Measurements from ENCODE around the gene MAN2A2. TPM values are rescaled to one million over a fixed set of nuclear protein-coding genes. Genes with fewer than 3 reads are reported as not detected.
"Not testable (repeated sequence)": the region's sequence is repeated elsewhere in the genome, so short reads cannot be mapped to it uniquely, and the experiment has no call there.

MAN2A2 gene
- total RNA-seq, 2 experiments from 2014 or later, result 91.2 to 98.1 TPM

DNA sequence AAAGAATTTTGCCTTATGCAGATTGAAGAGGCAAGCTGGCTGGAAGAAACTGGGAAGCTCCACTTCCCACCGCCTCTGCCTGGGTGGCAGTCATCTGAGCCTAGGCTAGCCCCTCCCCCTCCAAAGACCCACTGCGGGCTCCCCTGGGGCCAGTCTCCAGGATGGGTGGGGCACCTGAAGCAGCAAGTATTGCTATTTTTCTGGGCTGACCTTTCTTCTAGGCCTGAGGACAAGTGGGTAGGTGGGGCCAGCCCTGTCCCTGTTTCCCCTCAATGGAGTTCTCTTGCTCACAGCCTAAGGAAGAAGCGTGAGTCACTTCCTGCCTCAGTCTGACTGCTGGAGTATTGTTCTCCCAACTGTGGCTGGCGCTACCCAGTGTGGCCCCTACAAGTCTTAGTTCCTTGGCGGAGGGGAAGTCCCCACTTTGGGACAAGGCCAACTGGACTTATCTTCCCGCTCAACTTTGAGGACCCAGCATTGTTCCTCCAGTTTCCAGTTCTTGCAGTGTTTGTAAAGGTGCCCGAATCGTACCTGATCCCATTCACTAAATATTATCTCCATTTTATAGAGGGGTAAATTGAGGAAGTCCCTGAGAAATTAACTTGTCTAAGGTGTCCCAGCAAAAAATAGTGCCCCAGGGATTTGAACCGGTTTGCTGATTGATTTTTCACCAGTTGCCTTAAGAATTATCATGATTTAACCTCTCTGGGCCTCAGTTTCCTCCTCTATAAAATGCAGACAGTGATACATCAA, 33.3 kb upstream of the MAN2A2 start:
- POLR2A ChIA-PET, result interaction anchor here (0.6 to 2.4 kb wide), 5 partner anchors 15 to 484 kb away, joined by 3 to 12 read pairs (median 7); no protein-coding TSS in a partner anchor
- CTCF ChIA-PET, result no interaction called here

DNA sequence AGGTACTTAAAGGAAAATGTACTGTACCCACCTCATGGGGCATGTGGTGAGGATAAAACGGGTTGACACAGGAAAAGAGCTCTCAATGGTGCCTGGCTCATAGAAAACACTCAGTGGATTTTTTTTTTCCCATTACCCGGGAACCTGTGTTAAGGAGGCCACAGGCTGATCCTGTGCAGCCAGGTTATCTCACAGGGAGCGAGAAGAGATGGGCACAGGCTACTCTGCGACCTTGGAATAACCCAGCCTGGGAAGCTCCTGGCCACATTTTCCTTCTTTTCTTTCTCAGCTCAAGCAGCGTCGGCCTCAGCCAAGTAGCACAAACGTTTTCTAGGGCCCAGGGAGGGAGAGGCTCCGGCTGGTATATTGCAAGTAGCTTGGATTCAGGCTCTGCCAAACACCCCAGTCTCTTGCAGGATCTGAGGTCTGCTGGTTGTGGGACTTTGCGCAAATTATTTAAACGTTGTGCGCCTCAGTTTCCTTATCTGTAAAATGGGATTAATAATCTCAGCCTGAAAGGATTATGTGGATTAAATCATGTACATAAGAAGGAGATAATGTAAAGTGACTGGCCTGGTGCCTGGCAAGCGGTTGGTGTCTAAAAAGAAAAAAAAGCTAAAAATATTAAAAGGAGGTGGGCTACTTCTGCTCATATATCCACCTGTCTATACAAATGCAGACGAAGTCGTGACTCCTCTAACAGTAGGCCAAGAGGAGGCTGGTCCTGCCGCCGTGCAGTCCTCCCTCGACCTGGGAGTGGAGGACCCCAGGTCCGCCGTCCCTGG, 32.6 kb upstream of the MAN2A2 start:
- CTCF ChIA-PET, result no interaction called here

DNA sequence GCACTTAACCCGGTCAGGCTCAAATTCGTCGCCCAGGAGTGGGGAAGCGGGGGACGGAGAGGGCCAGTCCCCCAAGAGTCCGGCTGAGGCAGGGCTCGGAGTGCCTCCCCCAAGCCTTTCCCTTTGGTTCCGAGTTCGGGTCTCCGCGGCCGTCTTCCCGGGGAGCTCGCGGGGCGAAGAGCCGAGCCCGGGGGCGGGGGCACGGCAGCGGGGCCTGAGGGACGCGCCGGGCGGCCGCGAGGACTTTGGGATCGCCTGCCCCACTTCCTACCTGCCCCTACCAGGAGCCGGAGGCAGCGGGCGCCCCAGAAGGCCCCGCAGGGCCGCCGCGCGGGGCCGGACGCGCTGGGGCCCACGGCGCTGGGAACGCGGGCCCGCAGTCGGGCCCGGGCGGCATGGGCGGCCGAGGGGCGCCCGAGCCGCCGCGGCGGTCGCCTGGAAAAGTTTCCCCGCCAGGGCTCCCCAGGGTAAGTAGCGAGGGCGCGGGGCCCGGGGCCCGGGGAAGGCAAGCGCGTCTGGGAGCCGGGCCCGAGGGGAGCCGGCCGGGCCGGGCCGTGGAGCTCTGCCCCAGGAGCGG, 31.9 kb upstream of the MAN2A2 start:
- POLR2A ChIA-PET, result interaction anchor here (0.6 to 2.4 kb wide), 4 partner anchors 32 to 64 kb away, joined by 3 to 12 read pairs (median 4); partner anchors contain the start of genes MAN2A2 and UNC45A
- CTCF ChIA-PET, result no interaction called here

More for the DNA sequence above, 32.6 kb upstream of the MAN2A2 start:
- POLR2A ChIA-PET, result interaction anchor here (0.6 to 2.4 kb wide), 6 partner anchors 14 to 484 kb away, joined by 3 to 12 read pairs (median 6); no protein-coding TSS in a partner anchor

DNA sequence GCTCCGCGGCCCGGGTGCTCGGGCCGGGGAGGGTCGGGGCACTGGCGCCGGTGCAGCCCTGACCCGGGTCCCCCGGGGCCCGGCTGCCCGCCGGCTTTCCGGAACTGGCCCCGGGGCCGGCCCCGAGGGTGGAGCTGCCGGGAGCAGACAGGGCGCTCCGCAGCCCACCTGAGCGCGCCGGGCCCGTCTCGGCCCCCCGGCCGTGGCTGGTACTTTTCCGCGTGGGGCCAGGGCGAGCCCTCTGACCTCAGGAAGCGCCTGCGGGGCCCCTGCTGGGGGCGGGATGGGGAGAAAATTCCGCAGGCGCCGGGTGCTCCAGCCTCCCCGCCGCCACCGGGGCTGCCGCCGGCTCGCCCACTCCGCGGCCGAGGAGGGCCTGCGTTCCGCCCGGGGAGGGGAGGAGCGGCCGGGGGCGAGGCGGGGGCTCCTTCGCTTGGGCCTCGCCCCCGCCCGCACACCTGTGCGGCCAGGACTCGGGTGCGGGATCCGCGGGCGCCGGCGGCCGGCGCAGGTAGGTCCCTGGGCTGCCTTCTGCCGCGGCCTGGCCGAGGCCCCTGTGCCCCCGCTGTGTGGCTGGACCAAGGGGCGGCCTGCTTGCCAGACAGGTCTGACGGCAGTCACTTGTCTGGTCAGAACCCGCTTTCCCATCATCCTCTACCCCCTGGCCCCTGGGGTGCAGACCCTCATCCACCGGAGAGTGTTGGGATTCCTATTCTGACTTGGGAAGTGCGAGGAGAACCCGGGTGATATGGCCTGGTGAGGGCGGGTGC, 31.2 kb upstream of the MAN2A2 start:
- ChIA-PET CTCF (no interaction called here), POLR2A (interaction anchor here (0.6 to 2.4 kb wide), 4 partner anchors 31 to 63 kb away, joined by 3 to 12 read pairs (median 4); partner anchors contain the start of genes MAN2A2 and UNC45A)

DNA sequence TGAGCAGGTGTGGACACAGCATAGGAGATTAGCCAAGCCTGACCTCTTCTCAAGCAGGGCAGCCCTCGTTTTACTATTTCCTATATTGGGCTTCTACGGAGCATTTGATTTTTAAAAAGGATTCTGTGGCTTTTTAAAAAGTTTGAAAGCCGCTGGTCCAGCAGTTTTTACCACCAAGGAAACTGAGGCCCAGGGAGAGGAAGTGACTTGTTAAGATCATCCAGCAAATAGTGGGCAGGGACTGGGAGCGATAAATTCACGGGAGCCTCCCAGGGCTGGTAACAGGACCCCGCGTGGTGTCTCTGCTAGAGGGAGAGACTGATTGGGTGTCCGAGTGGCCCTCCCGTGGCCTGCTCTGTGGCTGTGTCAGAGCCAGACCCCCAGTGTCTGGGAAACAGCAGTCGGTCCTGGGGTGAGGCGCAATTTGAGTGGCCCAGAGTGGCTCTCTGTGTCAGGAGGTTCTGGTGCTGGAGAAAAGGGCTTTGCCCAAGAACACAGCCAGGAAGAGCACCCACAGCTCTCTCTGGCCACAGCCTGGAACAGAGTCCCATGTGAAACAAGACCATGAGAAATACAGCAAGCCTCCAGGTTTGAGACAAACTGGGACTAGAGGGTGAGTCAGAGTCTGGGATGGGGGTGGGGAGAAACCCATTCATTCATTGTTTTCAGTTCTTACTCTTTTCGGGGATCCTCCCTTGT, 30.5 kb upstream of the MAN2A2 start:
- CTCF ChIA-PET, result interaction anchor here (2.5 kb wide), 1 partner anchor 13 kb away, joined by 17 read pairs; the partner anchor contains the start of gene FES
- POLR2A ChIA-PET, result interaction anchor here (0.8 to 1.0 kb wide), 3 partner anchors 35 to 57 kb away, joined by 3 read pairs; no protein-coding TSS in a partner anchor

DNA sequence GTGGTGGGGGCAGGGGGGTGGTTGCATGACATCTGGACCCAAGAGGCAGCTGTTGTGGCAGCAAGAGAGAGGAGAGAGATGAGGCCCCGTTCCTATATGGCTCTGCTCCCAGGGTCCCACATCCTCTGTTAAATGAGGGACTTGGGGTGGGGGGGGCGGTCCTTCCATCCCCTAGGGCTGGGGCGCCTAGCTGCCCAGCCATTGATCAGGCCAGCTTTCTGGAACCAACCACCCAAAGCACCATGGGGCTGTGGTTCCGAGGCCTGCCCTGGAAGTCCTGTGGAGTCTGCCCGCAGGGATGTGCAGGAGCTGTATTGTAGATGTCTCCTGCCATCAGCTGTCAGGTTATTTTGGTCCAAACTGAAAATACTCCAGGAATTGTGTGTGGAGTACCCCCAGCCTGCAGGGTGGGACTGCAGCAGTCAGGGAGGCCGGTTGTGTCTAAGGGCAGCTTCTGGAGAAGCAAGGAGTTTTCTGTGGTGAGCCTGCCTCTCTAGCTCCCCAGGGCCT, 29.6 kb upstream of the MAN2A2 start:
- POLR2A ChIA-PET, result interaction anchor here (0.8 to 1.2 kb wide), 4 partner anchors 21 to 70 kb away, joined by 3 to 4 read pairs (median 3); no protein-coding TSS in a partner anchor
- CTCF ChIA-PET, result interaction anchor here (1.1 to 2.5 kb wide), 2 partner anchors 12 to 16 kb away, joined by 3 to 17 read pairs; partner anchors contain the start of gene FES

DNA sequence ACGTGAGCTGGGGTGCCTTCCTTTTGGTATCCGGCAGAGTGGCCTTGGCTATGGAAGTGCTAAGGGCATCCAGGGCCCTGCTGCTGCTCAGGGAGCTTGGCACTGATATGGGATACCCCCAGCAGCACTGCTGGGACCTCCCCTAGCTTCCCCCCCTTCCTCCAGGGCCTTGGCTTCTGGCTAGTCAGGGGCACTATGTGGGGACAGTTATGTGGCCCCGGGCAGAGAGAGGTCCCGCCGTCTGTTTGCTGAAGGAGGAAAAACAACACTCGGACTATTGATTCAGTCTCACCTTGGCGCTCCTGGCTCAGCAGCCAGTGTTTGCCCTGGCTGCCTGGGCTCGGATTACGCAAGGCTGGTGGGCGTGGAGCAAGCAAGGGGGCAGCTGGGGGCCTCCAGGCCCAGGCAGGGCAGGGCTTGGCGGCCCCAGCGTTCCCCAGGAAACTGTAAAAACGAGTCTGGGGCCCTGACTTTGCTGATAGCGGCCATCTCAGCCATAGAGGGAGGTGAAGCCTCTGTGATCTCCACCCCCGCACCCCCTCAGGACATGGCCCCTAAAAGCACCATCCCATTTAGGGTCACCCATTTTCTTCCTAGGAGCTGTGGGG, 29.0 kb upstream of the MAN2A2 start:
- POLR2A ChIA-PET, result interaction anchor here (0.7 to 1.2 kb wide), 4 partner anchors 12 to 70 kb away, joined by 3 to 4 read pairs (median 3); no protein-coding TSS in a partner anchor
- CTCF ChIA-PET, result interaction anchor here (0.9 to 2.5 kb wide), 3 partner anchors 11 to 59 kb away, joined by 3 to 17 read pairs (median 3); partner anchors contain the start of gene FES

DNA sequence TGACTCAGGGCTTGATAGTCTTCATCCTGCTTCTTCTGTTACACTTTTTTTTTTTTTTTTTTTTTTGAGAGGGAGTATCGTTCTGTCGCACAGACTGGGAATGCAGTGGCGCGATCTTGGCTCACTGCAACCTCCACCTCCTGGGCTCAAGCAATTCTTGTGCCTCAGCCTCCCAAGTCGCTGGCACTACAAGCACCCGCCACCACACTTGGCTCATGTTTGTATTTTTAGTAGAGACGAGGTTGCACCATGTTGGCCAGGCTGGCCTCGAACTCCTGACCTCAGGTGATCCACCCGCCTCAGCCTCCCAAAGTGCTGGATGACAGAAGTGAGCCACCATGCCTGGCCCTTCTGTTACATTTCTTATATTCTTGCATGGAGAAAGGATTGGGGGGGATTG, 28.1 kb upstream of the MAN2A2 start:
- POLR2A ChIA-PET, result not testable (repeated sequence)
- CTCF ChIA-PET, result interaction anchor here (0.9 to 2.5 kb wide), 3 partner anchors 10 to 58 kb away, joined by 3 to 17 read pairs (median 3); partner anchors contain the start of gene FES

DNA sequence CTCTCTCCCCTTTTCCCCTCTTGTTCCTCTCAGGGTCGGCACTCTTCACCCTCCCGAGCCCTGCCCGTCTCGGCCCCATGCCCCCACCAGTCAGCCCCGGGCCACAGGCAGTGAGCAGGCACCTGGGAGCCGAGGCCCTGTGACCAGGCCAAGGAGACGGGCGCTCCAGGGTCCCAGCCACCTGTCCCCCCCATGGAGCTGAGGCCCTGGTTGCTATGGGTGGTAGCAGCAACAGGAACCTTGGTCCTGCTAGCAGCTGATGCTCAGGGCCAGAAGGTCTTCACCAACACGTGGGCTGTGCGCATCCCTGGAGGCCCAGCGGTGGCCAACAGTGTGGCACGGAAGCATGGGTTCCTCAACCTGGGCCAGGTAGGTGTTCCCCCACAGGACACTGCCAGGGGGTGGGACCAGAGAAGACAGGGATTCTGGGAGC, 27.5 kb upstream of the MAN2A2 start:
- POLR2A ChIA-PET, result interaction anchor here (1.1 kb wide), 1 partner anchor 10 kb away, joined by 4 read pairs; no protein-coding TSS in a partner anchor
- CTCF ChIA-PET, result interaction anchor here (1.6 kb wide), 1 partner anchor 26 kb away, joined by 3 read pairs; no protein-coding TSS in a partner anchor

DNA sequence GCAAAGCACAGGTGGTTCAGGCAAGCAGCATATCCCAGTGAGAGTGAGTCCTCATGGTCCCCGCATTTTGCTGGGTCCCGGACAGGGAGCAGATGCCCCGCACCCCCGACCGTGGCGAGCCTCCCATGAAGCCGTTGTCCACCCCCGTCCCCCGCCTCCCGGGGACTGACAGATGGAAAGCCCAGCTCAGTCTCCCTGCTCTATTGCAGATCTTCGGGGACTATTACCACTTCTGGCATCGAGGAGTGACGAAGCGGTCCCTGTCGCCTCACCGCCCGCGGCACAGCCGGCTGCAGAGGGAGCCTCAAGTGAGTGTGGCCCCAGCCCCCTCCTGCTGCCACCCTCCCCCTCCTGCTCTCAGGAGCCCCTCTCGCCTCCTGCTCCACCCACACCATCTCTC, 27.1 kb upstream of the MAN2A2 start:
- CTCF ChIA-PET, result interaction anchor here (1.6 kb wide), 1 partner anchor 25 kb away, joined by 3 read pairs; no protein-coding TSS in a partner anchor
- POLR2A ChIA-PET, result interaction anchor here (1.1 kb wide), 1 partner anchor 9 kb away, joined by 4 read pairs; no protein-coding TSS in a partner anchor

DNA sequence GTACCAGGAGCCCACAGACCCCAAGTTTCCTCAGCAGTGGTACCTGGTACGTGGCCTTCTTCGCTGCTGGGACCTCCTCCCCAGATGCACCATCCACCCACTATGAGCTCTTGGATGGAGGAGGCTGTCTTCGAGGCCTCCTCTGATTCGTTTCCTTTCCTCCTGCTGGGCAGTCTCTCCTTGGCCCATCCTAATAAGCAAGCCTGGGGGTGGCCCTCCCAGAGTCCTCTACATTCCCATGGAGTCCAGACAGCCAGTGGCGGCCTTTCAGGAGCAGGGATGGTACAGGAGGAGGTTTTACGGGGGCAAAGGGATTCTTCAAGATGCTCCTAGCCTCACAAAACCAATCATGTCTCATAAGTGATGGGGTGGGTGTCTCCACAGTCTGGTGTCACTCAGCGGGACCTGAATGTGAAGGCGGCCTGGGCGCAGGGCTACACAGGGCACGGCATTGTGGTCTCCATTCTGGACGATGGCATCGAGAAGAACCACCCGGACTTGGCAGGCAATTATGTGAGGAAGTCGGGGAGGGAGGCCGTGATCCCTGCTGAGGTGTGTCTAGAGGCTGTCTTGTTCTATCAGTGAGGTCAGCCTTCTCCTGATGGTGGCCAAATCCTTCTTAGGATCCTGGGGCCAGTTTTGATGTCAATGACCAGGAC, 26.5 kb upstream of the MAN2A2 start:
- ChIA-PET POLR2A (no interaction called here), CTCF (interaction anchor here (1.6 kb wide), 1 partner anchor 25 kb away, joined by 3 read pairs; no protein-coding TSS in a partner anchor)

DNA sequence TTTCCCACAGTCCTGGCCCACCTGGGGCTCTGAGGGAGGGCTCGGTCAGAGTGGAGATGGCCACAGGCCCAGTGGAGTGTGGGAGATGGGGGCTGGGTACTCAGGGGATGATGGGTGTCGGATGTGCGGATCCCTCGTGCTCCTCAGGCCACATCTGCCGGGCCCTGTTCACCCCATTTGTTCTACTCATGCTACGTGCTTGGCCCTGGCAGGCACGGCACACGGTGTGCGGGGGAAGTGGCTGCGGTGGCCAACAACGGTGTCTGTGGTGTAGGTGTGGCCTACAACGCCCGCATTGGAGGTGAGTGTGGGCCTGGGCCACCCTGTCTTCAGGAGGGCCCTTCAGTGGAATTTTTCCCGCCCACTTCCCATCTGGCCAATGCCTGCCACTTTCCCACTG, 25.8 kb upstream of the MAN2A2 start:
- ChIA-PET POLR2A (no interaction called here), CTCF (no interaction called here)

DNA sequence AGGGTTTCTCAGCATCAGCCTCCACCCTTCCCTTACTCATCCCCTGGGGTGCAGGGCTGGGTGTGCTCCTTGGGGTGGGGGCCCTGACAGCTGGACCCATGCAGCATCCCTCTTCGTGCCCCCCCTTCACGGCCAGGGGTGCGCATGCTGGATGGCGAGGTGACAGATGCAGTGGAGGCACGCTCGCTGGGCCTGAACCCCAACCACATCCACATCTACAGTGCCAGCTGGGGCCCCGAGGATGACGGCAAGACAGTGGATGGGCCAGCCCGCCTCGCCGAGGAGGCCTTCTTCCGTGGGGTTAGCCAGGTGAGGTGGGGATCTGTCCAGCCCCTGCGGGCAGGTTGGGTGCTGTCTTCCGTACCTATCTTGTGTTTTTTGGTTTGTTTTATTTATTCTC, 25.1 kb upstream of the MAN2A2 start:
- ChIA-PET CTCF (no interaction called here), POLR2A (no interaction called here)

DNA sequence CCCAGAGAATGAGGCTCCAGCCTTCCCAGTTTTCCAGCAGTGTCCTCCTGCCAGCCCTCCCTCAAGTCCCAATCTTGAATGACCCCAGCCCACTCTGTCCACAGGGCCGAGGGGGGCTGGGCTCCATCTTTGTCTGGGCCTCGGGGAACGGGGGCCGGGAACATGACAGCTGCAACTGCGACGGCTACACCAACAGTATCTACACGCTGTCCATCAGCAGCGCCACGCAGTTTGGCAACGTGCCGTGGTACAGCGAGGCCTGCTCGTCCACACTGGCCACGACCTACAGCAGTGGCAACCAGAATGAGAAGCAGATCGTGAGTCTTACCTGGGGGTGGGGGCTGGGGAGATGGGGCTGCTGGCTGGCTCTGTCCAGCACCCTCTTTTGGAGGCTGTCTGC, 24.4 kb upstream of the MAN2A2 start:
- POLR2A ChIA-PET, result no interaction called here
- CTCF ChIA-PET, result no interaction called here

DNA sequence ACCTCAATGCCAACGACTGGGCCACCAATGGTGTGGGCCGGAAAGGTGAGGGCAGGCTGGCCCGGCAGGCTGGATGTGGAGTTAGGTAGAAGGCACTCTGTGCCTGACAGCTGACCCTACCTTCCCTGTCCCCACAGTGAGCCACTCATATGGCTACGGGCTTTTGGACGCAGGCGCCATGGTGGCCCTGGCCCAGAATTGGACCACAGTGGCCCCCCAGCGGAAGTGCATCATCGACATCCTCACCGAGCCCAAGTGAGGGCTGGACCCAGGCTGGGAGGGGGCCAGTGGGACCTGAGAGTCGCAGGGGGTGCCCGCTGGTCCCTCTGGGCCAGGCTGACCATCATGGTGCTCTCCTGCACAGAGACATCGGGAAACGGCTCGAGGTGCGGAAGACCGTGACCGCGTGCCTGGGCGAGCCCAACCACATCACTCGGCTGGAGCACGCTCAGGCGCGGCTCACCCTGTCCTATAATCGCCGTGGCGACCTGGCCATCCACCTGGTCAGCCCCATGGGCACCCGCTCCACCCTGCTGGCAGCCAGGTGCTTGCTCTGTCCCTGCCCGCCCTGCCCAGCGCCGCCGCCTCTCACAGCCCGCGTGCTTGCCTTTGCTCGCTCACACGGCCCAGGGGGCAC, 23.3 kb upstream of the MAN2A2 start:
- CTCF ChIA-PET, result no interaction called here
- POLR2A ChIA-PET, result no interaction called here

DNA sequence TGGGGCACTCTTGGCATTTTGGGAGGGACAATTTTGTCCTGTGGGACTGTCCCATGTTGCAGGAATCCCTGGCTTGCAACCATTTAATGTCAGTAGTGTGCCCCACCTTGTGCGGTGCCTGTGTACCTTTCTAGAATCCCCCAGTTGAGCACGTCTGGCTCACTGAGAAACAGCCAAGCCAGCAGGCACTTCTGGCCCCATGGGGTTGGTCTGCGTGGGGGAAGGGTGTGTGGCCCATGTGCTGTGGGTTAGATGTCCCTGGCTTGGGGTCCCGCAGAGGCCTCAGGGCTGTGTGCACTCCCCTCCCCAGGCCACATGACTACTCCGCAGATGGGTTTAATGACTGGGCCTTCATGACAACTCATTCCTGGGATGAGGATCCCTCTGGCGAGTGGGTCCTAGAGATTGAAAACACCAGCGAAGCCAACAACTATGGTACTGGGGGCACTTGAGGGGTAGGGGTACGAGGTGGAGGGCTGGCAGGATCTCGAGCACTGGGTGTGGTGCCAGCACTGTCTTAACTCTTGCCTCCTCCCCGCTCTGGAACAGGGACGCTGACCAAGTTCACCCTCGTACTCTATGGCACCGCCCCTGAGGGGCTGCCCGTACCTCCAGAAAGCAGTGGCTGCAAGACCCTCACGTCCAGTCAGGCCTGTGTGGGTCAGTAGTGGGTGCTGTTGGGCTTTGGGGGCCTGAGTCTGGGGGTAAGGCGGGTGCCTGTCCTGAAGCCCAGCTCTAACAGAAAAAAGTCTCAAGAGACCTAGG, 22.5 kb upstream of the MAN2A2 start:
- POLR2A ChIA-PET, result interaction anchor here (0.6 kb wide), 1 partner anchor 44 kb away, joined by 4 read pairs; no protein-coding TSS in a partner anchor
- CTCF ChIA-PET, result no interaction called here

Measured in activated CD8-positive, alpha-beta memory T cell treated with anti-CD3 and anti-CD28 coated beads for 36 hours (primary cell).